SJCRH30 (cell line): ENCODE data around the gene OBSCN. TPM values are rescaled to one million over a fixed set of nuclear protein-coding genes. Genes with fewer than 3 reads are reported as not detected.

Source experiments
- DNase-seq, 2 experiments: peaks; one replicate each; pipeline ENCODE4 v3.0.0-alpha.2; 2015 to 2020
- H3K27ac ChIP-seq: fragments of 250-450 bp; sonication (Bioruptor Pico); 2 replicates; pipeline ENCODE4 v1.5.1; 2020; ENCODE audit warnings: mild to moderate bottlenecking, moderate library complexity
- H3K27me3 ChIP-seq: fragments of 250-450 bp; sonication (Bioruptor Pico); 2 replicates; pipeline ENCODE4 v1.5.1; 2020; ENCODE audit warnings: mild to moderate bottlenecking, moderate library complexity
- H3K36me3 ChIP-seq: fragments of 250-450 bp; sonication (Bioruptor Pico); 2 replicates; pipeline ENCODE4 v1.5.1; 2020; ENCODE audit warnings: mild to moderate bottlenecking, moderate library complexity
- H3K4me1 ChIP-seq: fragments of 250-450 bp; sonication (Bioruptor Pico); 2 replicates; pipeline ENCODE4 v1.5.1; 2020; ENCODE audit warnings: mild to moderate bottlenecking, moderate library complexity
- H3K4me3 ChIP-seq: fragments of 250-450 bp; sonication (Bioruptor Pico); 2 replicates; pipeline ENCODE4 v1.5.1; 2020; ENCODE audit warnings: mild to moderate bottlenecking, moderate library complexity
- H3K9me3 ChIP-seq: fragments of 250-450 bp; sonication (Bioruptor Pico); replicated peaks from 2 replicates; pipeline ENCODE4 v1.5.1; 2020; ENCODE audit warnings: mild to moderate bottlenecking, moderate library complexity
- total RNA-seq: library from RNA; depleted of rRNA; stranded (reverse); fragments of >200 nt; shearing (Covaris generic); gene quantifications from 2 replicates; pipeline ENCODE4 v1.2.3, GENCODE V29; 2014

OBSCN gene
- total RNA-seq, 1 experiment from 2014 or later = 8.3 TPM

DNA sequence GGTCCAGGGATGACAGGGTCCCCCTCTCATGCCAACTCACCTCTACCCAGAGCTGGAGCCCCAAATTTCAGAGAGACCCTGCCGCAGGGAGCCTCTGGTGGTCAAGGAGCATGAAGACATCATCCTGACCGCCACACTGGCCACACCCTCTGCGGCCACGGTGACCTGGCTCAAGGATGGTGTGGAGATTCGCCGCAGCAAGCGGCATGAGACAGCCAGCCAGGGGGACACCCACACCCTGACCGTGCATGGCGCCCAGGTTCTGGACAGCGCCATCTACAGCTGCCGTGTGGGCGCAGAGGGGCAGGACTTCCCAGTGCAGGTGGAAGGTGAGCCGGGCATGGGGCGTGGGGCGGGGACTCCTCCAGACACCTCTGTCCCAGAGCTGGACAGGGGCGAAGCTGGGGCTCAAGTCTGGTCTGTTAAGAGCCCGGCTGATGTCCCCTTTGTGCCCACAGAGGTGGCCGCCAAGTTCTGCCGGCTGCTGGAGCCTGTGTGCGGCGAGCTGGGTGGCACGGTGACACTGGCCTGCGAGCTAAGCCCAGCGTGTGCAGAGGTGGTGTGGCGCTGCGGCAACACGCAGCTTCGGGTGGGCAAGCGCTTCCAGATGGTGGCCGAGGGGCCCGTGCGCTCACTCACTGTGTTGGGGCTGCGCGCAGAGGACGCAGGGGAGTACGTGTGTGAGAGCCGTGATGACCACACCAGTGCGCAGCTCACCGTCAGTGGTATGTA lies 66.0 kb downstream of the OBSCN start:
- Histone ChIP-seq H3K9me3 (no peaks in the 10 kb centered on the region), H3K4me1 (no peaks in the 10 kb centered on the region), H3K36me3 (no peaks in the 10 kb centered on the region), H3K27me3 (no peaks in the 10 kb centered on the region), H3K4me3 (no peak overlapping the region), H3K27ac (no peak overlapping the region)
- DNase-seq = no peak

DNA sequence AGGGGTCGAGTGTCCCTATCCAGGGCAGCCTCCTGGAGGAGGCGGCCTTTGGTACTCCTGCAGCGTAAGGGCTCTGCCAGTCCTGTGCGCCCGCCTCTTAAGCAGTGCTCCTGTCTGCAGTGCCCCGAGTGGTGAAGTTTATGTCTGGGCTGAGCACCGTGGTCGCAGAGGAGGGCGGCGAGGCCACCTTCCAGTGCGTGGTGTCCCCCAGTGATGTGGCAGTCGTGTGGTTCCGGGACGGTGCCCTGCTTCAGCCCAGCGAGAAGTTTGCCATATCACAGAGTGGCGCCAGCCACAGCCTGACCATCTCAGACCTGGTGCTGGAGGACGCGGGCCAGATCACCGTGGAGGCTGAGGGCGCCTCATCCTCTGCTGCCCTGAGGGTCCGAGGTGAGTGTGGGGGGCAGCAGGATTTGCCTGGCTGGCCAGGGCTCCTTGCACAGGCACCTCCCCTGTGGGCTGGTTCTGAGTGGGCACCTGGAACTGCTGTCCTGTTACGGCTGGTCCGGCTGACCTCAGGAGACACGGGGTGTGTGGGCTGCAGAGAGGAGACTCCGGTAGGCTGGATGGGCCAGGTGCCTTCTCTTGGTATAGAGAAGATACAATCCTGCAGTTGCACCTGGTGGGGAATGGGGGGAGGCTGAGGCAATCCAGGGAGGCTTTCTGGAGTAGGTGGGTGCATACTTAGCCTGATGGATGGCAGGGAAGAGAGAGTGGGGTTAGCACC lies 66.8 kb downstream of the OBSCN start:
- DNase-seq = no peak
- H3K27me3 ChIP-seq = no peaks in the 10 kb centered on the region
- H3K4me3 ChIP-seq = no peak overlapping the region
- no peak overlapping the region for H3K27ac ChIP-seq
- no peaks in the 10 kb centered on the region for H3K9me3 ChIP-seq
- no peaks in the 10 kb centered on the region for H3K36me3 ChIP-seq
- no peaks in the 10 kb centered on the region for H3K4me1 ChIP-seq

DNA sequence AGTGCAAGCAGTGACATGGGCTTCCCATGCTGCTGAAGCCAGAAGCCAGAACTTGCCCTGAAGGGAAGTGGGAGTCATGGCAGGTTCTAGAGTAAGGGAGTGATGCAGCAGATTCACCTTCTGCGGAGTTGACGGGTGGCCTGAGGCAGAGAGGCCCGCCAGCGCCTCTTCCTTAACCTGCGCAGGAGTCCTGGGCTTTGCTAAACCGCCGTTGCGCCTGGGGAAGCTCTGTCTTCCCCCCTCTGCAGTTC lies 67.3 kb downstream of the OBSCN start:
- DNase-seq = no peak
- H3K9me3 ChIP-seq = no peaks in the 10 kb centered on the region
- no peaks in the 10 kb centered on the region for H3K4me1 ChIP-seq
- H3K27me3 ChIP-seq = no peaks in the 10 kb centered on the region
- H3K36me3 ChIP-seq = no peaks in the 10 kb centered on the region
- H3K4me3 ChIP-seq = peak overlapping the region; percentile 68
- H3K27ac ChIP-seq = no peak overlapping the region; the same call in 1 of the 2 replicates

DNA sequence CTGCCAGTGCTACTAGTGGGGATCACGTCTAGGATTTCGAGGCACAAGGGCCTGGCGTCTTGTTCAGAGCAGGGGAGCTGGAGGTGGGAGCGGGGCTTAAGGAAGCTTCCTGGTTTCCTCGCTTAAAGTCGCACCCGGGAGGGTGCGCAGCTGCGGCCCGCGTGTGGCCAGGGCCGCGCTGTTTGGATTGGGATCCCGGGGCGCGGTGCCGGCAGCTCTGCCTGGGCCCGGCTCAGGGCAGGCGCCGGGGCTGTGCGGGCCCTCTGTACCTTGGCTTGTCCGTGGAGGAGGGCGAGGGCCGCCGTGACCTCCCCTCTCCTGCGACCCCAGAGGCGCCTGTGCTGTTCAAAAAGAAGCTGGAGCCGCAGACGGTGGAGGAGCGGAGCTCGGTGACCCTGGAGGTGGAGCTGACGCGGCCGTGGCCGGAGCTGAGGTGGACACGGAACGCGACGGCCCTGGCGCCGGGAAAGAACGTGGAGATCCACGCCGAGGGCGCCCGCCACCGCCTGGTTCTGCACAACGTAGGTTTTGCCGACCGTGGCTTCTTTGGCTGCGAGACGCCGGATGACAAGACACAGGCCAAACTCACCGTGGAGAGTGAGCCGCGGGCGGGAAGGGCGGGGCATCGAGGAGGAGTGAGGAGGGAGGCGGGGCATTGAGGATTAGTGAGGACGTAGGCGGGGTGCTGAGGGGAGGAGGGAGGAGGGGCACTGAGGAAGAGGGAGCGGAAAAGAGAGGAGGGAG lies 67.8 kb downstream of the OBSCN start:
- DNase-seq = peak; percentile 96
- no peaks in the 10 kb centered on the region for H3K36me3 ChIP-seq
- no peaks in the 10 kb centered on the region for H3K27me3 ChIP-seq
- H3K4me3 ChIP-seq = peak overlapping the region; percentile 68
- no peaks in the 10 kb centered on the region for H3K4me1 ChIP-seq
- H3K27ac ChIP-seq = peak overlapping the region; percentile 82
- no peaks in the 10 kb centered on the region for H3K9me3 ChIP-seq

DNA sequence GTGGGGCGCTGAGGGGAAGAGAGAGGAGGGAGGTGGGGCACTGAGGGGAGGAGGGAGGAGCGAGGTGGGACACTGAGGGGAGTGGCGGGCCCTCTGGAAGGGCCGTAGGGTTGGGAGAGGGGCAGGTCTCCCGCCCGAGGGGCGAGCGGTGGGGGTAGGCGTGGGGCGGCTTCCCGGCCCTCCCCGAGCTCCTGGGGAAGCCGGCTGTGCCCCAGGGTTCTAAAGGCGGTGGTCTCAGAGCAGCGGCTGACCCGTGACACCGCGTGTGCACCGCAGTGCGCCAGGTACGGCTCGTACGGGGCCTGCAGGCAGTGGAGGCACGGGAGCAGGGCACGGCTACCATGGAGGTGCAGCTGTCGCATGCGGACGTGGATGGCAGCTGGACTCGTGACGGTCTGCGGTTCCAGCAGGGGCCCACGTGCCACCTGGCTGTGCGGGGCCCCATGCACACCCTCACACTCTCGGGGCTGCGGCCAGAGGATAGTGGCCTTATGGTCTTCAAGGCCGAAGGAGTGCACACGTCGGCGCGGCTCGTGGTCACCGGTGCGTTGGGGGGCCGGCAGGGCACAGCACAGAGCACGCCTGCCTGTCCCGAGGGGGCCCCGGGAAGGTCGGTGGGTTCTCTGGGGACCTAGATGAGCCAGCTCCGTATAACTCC lies 68.5 kb downstream of the OBSCN start:
- no peaks in the 10 kb centered on the region for H3K4me1 ChIP-seq
- H3K36me3 ChIP-seq = no peaks in the 10 kb centered on the region
- DNase-seq = peak; percentile 67 to 69
- peak overlapping the region; percentile 82 for H3K27ac ChIP-seq
- H3K4me3 ChIP-seq = peak overlapping the region; percentile 68
- no peaks in the 10 kb centered on the region for H3K9me3 ChIP-seq
- H3K27me3 ChIP-seq = no peaks in the 10 kb centered on the region

DNA sequence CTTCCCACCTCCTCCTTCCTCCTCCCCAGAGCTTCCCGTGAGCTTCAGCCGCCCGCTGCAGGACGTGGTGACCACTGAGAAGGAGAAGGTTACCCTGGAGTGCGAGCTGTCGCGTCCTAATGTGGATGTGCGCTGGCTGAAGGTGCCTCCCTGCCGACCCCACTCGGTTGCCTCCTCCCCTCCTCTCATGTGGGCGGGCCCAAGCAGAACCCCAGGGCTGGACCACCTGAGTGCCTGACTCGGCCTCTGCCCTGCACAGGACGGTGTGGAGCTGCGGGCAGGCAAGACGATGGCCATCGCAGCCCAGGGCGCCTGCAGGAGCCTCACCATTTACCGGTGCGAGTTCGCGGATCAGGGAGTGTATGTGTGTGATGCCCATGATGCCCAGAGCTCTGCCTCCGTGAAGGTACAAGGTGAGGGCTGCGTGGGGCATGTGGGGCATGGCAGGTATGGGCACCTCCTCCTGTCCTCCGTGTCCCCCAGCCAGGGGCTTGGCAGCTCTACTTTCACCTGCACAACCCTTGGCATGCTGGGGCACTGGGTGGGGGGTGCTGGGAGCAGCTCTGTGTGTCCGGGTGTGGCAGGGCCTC lies 69.2 kb downstream of the OBSCN start:
- no peaks in the 10 kb centered on the region for H3K27me3 ChIP-seq
- H3K4me1 ChIP-seq = peaks cover 3% of the 10 kb centered on the region; the same call in 1 of the 2 replicates
- no peaks in the 10 kb centered on the region for H3K9me3 ChIP-seq
- H3K36me3 ChIP-seq = 0 out of 2 replicates have a peak, but pooled peaks cover 2% of the 10 kb centered on the region
- no peak for DNase-seq
- peak overlapping the region; percentile 68 for H3K4me3 ChIP-seq
- peak overlapping the region; percentile 82 for H3K27ac ChIP-seq

DNA sequence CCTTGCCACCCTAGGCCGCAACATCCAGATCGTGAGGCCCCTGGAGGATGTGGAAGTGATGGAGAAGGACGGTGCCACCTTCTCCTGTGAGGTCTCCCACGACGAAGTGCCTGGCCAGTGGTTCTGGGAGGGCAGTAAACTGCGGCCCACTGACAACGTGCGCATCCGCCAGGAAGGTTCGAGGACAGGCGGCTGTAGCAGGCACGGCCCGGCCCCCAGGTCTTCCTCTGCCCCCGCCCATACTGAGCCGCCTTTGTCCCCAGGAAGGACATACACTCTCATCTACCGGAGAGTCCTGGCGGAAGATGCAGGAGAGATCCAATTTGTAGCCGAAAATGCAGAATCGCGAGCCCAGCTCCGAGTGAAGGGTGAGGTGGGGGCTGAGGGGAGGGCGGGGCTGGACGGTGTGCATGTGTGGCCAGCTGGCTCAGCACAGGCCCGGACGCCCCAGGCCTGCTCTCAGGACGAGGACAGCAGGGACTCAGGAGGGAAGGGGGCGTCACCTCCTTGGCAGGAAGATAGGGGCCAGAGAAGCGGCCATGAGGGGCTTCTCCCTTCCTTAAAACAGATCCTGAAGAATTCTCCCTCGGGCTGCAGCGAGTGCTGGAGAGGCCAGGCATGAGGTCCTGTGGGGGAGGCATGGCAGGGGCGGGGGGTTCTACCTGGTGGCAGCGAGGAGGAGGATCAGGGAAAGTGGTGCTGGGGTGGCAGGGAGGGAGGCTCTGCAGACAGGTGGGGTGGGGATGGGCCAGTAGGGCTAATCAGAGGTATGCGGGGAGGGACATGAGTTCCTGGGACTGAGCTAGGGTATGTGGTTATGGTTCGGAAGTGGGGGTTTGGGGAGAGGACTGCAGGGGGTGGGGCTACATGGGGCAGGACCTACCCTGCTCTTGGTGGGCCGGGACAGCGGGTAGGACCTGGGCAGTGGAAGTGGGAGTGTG lies 69.9 kb downstream of the OBSCN start:
- no peak overlapping the region for H3K4me3 ChIP-seq
- H3K9me3 ChIP-seq = no peaks in the 10 kb centered on the region
- peaks cover 5% of the 10 kb centered on the region for H3K4me1 ChIP-seq
- peak in 1 of 2 experiments; percentile 1 for DNase-seq
- no peak overlapping the region for H3K27ac ChIP-seq
- H3K27me3 ChIP-seq = no peaks in the 10 kb centered on the region
- peaks cover 2% of the 10 kb centered on the region; the same call in 1 of the 2 replicates for H3K36me3 ChIP-seq

DNA sequence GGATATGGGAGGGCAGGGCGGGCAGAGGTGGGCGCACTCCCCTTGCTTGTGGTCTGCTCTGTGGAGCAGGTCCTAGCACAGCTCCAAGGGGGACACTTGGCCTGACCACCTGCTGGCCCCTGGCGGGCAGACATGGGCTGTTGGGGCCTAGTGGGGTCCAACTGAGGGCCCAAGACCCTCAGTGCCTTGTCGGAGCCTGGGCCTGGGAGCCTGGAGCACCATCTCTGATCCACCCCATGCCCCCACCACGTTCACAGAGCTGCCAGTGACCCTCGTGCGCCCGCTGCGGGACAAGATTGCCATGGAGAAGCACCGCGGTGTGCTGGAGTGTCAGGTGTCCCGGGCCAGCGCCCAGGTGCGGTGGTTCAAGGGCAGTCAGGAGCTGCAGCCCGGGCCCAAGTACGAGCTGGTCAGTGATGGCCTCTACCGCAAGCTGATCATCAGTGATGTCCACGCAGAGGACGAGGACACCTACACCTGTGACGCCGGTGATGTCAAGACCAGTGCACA lies 70.6 kb downstream of the OBSCN start:
- peak in 1 of 2 experiments; percentile 1 for DNase-seq
- Histone ChIP-seq H3K9me3 (no peaks in the 10 kb centered on the region), H3K27me3 (no peaks in the 10 kb centered on the region), H3K36me3 (peaks cover 2% of the 10 kb centered on the region; the same call in 1 of the 2 replicates), H3K4me1 (peaks cover 5% of the 10 kb centered on the region), H3K4me3 (no peak overlapping the region), H3K27ac (no peak overlapping the region)

DNA sequence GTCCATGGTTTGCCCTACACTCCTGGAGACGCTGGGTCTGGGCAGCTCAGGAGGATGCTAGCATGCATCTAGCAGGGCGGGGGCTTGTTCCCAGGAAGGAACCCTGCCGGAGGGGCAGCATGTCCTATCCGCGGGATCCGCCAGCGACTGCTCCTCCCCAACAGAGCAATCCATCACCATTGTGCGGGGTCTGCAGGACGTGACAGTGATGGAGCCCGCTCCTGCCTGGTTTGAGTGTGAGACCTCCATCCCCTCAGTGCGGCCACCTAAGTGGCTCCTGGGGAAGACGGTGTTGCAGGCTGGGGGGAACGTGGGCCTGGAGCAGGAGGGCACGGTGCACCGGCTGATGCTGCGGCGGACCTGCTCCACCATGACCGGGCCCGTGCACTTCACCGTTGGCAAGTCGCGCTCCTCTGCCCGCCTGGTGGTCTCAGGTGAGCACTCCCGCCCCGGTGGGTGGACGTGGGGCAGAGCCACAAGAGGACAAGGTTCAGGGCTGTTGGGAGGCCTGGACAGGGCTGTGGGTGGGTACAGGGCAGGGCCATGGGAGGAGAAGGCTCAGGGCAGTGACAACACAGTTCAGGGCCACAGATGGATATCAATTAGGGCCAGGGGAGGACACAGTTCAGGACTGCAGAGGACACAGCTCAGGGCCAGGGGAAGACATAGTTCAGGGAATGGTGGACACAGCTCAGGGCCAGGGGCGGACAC lies 71.3 kb downstream of the OBSCN start:
- Histone ChIP-seq H3K27me3 (no peaks in the 10 kb centered on the region), H3K4me1 (peaks cover 5% of the 10 kb centered on the region), H3K4me3 (no peak overlapping the region), H3K9me3 (no peaks in the 10 kb centered on the region), H3K27ac (no peak overlapping the region), H3K36me3 (peaks cover 2% of the 10 kb centered on the region; the same call in 1 of the 2 replicates)
- peak in 1 of 2 experiments; percentile 2 for DNase-seq

DNA sequence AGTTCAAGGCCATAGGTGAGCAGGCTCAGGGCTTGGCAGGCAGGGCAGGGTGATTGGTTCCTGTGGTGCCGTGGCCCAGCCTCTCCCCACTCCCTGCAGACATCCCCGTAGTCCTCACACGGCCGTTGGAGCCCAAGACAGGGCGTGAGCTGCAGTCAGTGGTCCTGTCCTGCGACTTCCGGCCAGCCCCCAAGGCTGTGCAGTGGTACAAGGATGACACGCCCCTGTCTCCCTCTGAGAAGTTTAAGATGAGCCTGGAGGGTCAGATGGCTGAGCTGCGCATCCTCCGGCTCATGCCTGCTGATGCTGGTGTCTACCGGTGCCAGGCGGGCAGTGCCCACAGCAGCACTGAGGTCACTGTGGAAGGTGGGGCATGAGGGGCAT lies 71.9 kb downstream of the OBSCN start:
- Histone ChIP-seq H3K4me1 (peaks cover 5% of the 10 kb centered on the region), H3K36me3 (peaks cover 2% of the 10 kb centered on the region; the same call in 1 of the 2 replicates), H3K27ac (no peak overlapping the region), H3K9me3 (no peaks in the 10 kb centered on the region), H3K27me3 (no peaks in the 10 kb centered on the region), H3K4me3 (no peak overlapping the region)
- peak in 1 of 2 experiments; percentile 5 for DNase-seq

DNA sequence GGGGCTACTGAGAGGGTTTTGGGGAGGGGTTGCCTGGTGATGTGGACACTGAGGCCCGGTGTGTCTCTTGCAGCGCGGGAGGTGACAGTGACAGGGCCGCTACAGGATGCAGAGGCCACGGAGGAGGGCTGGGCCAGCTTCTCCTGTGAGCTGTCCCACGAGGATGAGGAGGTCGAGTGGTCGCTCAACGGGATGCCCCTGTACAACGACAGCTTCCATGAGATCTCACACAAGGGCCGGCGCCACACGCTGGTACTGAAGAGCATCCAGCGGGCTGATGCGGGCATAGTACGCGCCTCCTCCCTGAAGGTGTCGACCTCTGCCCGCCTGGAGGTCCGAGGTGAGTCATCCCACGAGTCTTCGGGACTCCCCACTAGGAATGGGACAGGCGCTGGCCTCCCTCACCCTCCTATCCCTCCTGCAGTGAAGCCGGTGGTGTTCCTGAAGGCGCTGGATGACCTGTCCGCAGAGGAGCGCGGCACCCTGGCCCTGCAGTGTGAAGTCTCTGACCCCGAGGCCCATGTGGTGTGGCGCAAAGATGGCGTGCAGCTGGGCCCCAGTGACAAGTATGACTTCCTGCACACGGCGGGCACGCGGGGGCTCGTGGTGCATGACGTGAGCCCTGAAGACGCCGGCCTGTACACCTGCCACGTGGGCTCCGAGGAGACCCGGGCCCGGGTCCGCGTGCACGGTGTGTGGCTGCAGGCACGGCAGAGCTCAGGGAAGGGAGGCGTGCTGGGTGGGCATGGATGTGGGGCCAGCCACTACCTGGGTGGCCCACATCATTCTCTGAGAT lies 72.5 kb downstream of the OBSCN start:
- Histone ChIP-seq H3K4me3 (no peak overlapping the region), H3K27ac (no peak overlapping the region), H3K36me3 (peaks cover 2% of the 10 kb centered on the region; the same call in 1 of the 2 replicates), H3K4me1 (peaks cover 5% of the 10 kb centered on the region), H3K9me3 (no peaks in the 10 kb centered on the region), H3K27me3 (no peaks in the 10 kb centered on the region)
- peak in 1 of 2 experiments; percentile 2 for DNase-seq

DNA sequence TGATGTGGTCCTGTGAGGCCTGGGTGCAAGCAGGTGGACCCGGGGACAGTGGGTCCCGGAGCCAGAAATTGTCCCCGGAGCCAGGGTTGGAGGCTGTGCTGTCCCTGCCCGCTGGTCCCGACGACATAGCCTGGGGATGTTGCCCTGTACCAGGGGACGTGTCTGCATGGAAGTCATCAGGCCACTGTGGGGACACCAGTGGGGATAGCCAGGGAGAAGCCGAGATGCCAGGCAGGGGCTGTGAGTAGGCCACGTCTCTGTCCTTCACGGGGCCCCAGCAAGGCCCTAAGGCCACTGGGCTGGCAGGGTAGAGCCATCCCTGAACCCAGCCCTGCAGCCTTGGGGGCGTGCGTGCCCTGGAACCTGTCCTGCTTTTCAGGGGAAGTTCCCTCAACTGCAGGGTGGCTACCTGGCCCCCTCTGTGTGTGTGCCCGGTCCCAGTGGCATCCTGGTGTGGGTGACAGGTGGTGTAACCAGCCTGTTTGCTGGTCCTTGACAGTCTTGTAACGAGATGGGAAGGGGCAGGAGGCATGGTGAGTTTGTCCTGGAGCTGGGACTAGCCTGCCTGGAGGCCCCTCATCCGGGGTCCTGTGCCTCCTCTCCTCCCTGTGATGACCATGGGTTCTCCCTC lies 73.2 kb downstream of the OBSCN start:
- DNase-seq = peak in 1 of 2 experiments; percentile 1

More for the DNA sequence above, 73.2 kb downstream of the OBSCN start:
- Histone ChIP-seq H3K36me3 (peaks cover 2% of the 10 kb centered on the region; the same call in 1 of the 2 replicates), H3K4me1 (peaks cover 5% of the 10 kb centered on the region), H3K4me3 (no peak overlapping the region), H3K9me3 (no peaks in the 10 kb centered on the region), H3K27ac (no peak overlapping the region), H3K27me3 (no peaks in the 10 kb centered on the region)
